HepG2 (cell line): ENCODE results near the gene BZW1. TPM values are rescaled to one million over a fixed set of nuclear protein-coding genes. Genes with fewer than 3 reads are reported as not detected.

Experiments
- AKAP8 ChIP-seq: sonication (generic); formaldehyde crosslinking; IDR thresholded peaks from 2 replicates; pipeline ENCODE4 v1.5.1; 2020; ENCODE audit warnings: mild to moderate bottlenecking, missing genetic modification reagents
- GABPA ChIP-seq, 2 experiments: IDR thresholded peaks; 2 replicates each; pipeline ENCODE4 v1.6.1; 2011 to 2016; ENCODE audit warnings: low read depth in 2 of 2, low read length in 1 of 2, missing biosample characterization in 1 of 2, missing genetic modification characterization in 1 of 2
- MBD4 ChIP-seq: IDR thresholded peaks from 2 replicates; pipeline ENCODE4 v1.6.1; 2012; ENCODE audit warnings: low read length, inconsistent platforms, borderline replicate concordance
- SRY ChIP-seq: sonication (generic); formaldehyde crosslinking; IDR thresholded peaks from 2 replicates; pipeline ENCODE4 v1.8.0; 2022; ENCODE audit warnings: mild to moderate bottlenecking, missing genetic modification reagents
- STAT6 ChIP-seq: sonication (generic); formaldehyde crosslinking; IDR thresholded peaks from 2 replicates; pipeline ENCODE4 v1.4.0; 2020; ENCODE audit warnings: missing genetic modification reagents, mild to moderate bottlenecking, borderline replicate concordance
- WIZ ChIP-seq: sonication (generic); formaldehyde crosslinking; IDR thresholded peaks from 2 replicates; pipeline ENCODE4 v1.5.1; 2020; ENCODE audit warnings: mild to moderate bottlenecking, missing genetic modification reagents
- YEATS2 ChIP-seq: sonication (generic); formaldehyde crosslinking; IDR thresholded peaks from 2 replicates; pipeline ENCODE4 v1.4.0; 2020; ENCODE audit warnings: missing genetic modification reagents, borderline replicate concordance
- YY1 ChIP-seq: IDR thresholded peaks from 2 replicates; pipeline ENCODE4 v1.6.1; 2011; ENCODE audit warnings: low read length, low read depth, moderate library complexity, mild to moderate bottlenecking; ENCODE audit not compliant: insufficient read depth, insufficient replicate concordance
- ZNF326 ChIP-seq: sonication (generic); formaldehyde crosslinking; IDR thresholded peaks from 2 replicates; pipeline ENCODE4 v1.4.0; 2020; ENCODE audit warnings: missing genetic modification reagents, borderline replicate concordance
- ZNF563 ChIP-seq: sonication (generic); formaldehyde crosslinking; IDR thresholded peaks from 2 replicates; pipeline ENCODE4 v1.8.0; 2022; ENCODE audit warnings: mild to moderate bottlenecking, moderate library complexity, missing genetic modification reagents
- ZNF574 ChIP-seq: sonication (generic); formaldehyde crosslinking; IDR thresholded peaks from 2 replicates; pipeline ENCODE4 v1.4.0; 2020; ENCODE audit warnings: missing genetic modification reagents
- ZNF740 ChIP-seq: sonication (generic); formaldehyde crosslinking; IDR thresholded peaks from 2 replicates; pipeline ENCODE4 v1.4.0; 2020; ENCODE audit warnings: missing genetic modification reagents
- ZNF749 ChIP-seq: sonication (generic); formaldehyde crosslinking; IDR thresholded peaks from 2 replicates; pipeline ENCODE4 v1.8.0; 2022; ENCODE audit warnings: mild to moderate bottlenecking, missing genetic modification reagents, moderate library complexity, borderline replicate concordance
- ZNF878 ChIP-seq: sonication (generic); formaldehyde crosslinking; IDR thresholded peaks from 2 replicates; pipeline ENCODE4 v1.8.1; 2023; ENCODE audit warnings: mild to moderate bottlenecking, missing genetic modification reagents, moderate library complexity
- ZXDC ChIP-seq: sonication (generic); formaldehyde crosslinking; IDR thresholded peaks from 2 replicates; pipeline ENCODE4 v1.5.0; 2020; ENCODE audit warnings: mild to moderate bottlenecking, missing genetic modification reagents
- polyA plus RNA-seq, 8 experiments: library from polyadenylated mRNA; depleted of rRNA in 3 of 8; stranded (reverse) in 7 of 8; unstranded in 1 of 8; fragments of >200 nt; fragmentation: Illumina TruSeq in 4 of 8; extraction: Trizol in 4 of 8; gene quantifications; 2 replicates each; pipeline versions ENCODE4 v1.2.1 to v1.2.3, GENCODE V29; 2011 to 2016; ENCODE audit warnings: low read depth in 4 of 8, missing spikeins in 1 of 8, mixed read lengths in 1 of 8; ENCODE audit not compliant: insufficient read depth in 1 of 8
- total RNA-seq, 5 experiments: library from RNA; depleted of rRNA; stranded (reverse); fragments of >200 nt; fragmentation: Illumina TruSeq; extraction: Trizol; gene quantifications; 2 replicates each; pipeline ENCODE4 v1.2.3, GENCODE V29; 2016; ENCODE audit warnings: low read depth in 1 of 5
- TF ChIP-seq, protein P1 (sequence below): IDR thresholded peaks from 2 replicates; pipeline ENCODE4 v1.6.1; 2016; ENCODE audit warnings: mild to moderate bottlenecking, missing biosample characterization, missing genetic modification reagents
- TF ChIP-seq, protein P2 (sequence below): sonication (generic); formaldehyde crosslinking; IDR thresholded peaks from 2 replicates; pipeline ENCODE4 v1.8.0; 2022; ENCODE audit warnings: mild to moderate bottlenecking, missing genetic modification reagents, moderate library complexity

Gene BZW1
- total and polyA plus RNA-seq, 2 of the 13 experiments (the other 11 are each of a cell fraction or from before 2014, with no cell fraction given), result 106 to 384 TPM

DNA sequence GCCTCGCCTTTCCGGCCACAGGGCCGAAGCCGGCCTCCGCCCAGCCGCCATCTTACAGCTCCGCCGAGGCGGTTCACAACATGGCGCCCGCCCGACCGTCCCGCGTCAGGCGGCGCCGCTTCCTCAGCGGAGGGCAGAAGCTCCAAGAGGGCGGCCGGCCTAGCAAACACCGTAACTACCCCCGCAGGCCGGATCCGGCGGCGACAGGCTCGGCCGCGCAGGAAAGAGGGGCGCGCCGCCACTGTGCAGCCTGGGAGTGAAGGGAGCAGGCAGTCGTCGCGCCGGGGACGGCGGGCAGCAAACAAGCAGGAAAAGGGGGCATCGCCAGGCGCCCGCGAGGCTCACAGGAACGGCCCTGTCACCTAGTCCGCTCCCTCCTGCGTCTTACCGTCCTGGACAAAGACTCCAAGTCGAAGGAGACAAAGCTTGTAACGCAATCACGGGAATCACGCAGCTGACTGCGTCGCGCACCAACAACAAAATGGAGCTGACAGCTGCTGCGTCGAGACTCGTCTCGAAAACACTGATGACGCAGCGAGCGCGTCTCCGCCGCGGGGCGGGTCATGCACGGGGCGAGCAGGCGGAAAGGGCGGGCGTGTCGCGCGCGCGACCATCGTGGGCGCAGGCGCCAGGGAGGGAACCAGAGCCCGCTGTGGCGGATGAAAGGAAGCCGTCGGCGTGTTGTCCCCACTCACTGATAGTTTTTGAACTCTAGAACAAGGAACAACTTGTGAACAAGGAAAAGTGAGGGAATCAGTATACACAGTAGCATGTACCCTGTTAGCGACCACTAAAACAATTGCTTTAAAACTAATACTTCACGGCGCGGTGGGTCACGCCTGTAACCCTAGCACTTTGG is 52.7 kb downstream of the BZW1 start, which contains the start of gene CLK1 (continued):
- TF ChIP-seq YY1, result peak; percentile 99
- no peak for TF ChIP-seq ZNF326
- TF ChIP-seq, protein P1, sequence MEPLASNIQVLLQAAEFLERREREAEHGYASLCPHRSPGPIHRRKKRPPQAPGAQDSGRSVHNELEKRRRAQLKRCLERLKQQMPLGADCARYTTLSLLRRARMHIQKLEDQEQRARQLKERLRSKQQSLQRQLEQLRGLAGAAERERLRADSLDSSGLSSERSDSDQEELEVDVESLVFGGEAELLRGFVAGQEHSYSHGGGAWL (CRISPR knock-in tag), result peak; percentile 93
- peak; percentile 93 for TF ChIP-seq ZNF574 (CRISPR knock-in tag)
- TF ChIP-seq WIZ (CRISPR knock-in tag), result peak; percentile 74; the same call in 1 of the 2 replicates
- TF ChIP-seq STAT6 (CRISPR knock-in tag), result peak; percentile 97; the same call in 1 of the 2 replicates
- TF ChIP-seq, protein P2, sequence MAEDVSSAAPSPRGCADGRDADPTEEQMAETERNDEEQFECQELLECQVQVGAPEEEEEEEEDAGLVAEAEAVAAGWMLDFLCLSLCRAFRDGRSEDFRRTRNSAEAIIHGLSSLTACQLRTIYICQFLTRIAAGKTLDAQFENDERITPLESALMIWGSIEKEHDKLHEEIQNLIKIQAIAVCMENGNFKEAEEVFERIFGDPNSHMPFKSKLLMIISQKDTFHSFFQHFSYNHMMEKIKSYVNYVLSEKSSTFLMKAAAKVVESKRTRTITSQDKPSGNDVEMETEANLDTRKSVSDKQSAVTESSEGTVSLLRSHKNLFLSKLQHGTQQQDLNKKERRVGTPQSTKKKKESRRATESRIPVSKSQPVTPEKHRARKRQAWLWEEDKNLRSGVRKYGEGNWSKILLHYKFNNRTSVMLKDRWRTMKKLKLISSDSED (CRISPR knock-in tag), result 0 out of 2 replicates have a peak, but pooled peaks have one; percentile 54
- TF ChIP-seq ZNF749 (CRISPR knock-in tag), result peak; percentile 53; the same call in 1 of the 2 replicates
- TF ChIP-seq ZNF740, result peak; percentile 76
- TF ChIP-seq ZXDC (CRISPR knock-in tag), result peak; percentile 96
- TF ChIP-seq ZNF878, result peak; percentile 96
- peak; percentile 80 for TF ChIP-seq ZNF563 (CRISPR knock-in tag)
- no peak for TF ChIP-seq MBD4
- peak; percentile 43; the same call in 1 of the 2 replicates for TF ChIP-seq GABPA (IDR thresholded peaks at IDR 0.05; ENCODE audit: low read depth, low read length)
- TF ChIP-seq GABPA (CRISPR knock-in tag; IDR thresholded peaks at IDR 0.05; ENCODE audit: low read depth), result peak; percentile 62
- peak; percentile 96 for TF ChIP-seq SRY
- TF ChIP-seq AKAP8, result peak; percentile 66; the same call in 1 of the 2 replicates
- TF ChIP-seq YEATS2 (CRISPR knock-in tag), result peak; percentile 96
